DMS 273 (cell line): ENCODE measurements around the gene CRHR2.
"Not testable (repeated sequence)": the region's sequence is repeated elsewhere in the genome, so short reads cannot be mapped to it uniquely, and the experiment has no call there.

ENCODE experiments used
- DNase-seq: peaks from one replicate; lab custom pipeline; 2025; ENCODE audit not compliant: unreplicated experiment; lab: John Stamatoyannopoulos, UW

The CRHR2 gene

DNA sequence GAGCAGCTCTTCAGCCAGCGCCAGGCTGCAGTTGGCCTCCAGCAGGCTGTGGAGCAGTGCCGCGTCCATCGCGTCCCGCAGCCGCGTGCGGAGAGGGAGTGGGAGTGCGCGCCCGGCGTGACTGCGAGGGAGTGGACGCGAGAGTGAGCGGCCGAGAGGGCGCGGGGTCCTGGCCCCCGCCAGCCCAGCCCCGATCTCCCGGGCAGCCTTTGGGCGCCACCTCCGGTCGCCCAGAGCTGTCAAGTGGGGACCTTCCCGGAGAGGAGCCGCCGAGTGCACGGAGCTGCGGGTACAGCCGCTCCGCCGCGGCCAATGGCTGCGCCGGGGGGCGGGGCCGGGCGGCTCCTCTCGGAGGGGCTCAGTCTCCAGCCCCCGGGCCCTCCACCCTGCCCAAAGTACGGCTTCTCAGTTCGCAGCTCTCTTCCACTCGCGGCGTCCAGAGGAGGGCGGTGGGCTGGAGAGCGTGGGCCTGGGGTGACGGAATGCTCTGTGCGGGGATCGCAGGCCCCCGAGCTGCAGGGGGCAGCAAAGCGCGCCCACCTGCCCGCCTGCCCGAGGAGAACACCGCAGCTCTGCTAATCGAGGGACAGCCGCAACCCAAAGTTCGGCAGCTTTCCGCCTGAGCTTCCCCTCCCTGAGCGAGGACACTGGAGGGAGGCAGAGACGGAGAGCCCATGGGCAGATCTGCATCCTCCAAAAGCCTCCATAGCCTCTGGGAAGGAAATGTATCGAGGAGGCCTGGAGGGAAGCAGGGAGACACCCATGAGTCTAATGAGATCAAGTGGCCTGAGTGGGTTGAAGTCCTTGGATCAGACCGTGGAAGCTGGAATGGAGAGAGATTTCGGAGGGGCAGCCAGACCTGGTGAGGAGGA, at the start of gene CRHR2:
TSS of gene CRHR2 (minus strand) at position 245 of the 872 bp plus-strand sequence. CDS start at position 69, 176 bp downstream.
- peak; percentile 86 for DNase-seq

DNA sequence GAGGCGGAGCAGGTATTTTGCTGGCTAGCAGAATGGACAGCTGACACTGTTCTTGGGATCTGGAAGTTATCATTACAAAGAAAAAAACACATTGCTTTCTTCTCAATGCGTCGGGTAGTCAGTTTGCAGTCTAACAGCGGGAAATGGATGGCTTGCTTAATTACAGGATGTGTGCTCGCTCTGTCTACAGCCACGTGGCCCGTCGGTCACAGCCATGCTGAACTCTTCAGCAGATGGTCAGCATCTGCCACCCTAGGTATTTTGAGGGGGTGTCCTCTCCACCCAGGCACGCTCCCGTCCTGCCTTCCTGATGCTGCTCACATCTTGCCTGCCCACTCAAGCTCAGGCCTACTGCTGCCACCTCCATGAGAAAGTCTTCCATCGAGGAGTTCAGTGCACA, 49.3 kb upstream of the CRHR2 start:
- DNase-seq, result peak; percentile 94

DNA sequence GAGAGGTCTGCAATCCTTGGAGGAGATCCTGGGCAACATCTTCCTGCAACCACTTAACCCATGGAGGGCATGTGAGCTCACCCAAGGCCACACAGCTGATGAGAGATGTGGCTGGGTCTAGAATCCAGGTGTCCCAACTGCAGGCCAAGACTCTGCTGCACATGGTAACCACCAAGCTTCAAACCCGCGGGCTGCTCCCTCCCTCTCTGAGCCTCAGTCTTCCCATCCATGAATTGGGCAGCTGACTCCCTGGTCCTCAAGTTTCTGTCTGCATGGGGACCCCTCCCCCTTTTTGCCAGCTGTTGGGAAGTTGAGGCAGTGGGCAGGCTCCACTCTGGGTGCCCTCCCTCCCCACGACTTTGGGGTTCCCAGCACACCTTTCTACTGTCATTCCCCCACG, 48.7 kb upstream of the CRHR2 start:
- no peak for DNase-seq

DNA sequence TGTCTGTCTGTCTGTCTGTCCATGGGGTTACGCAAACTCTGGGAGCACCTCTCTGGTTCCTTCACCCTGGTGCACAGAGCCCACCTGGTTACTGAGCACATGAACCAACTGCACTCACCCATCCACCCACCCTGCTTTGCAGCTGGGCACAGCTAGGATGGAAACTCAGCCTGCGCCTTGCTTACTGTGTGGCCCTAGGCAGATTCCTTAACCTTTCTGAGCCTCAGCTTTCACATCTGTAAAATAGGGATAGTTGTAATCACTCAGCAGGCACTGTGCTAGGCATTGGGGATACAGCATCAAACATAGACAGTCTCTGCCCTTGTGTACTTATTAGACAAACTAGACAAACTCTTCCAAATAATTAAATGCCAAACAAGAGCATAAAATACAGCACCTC, 47.8 kb upstream of the CRHR2 start:
- DNase-seq, result no peak

DNA sequence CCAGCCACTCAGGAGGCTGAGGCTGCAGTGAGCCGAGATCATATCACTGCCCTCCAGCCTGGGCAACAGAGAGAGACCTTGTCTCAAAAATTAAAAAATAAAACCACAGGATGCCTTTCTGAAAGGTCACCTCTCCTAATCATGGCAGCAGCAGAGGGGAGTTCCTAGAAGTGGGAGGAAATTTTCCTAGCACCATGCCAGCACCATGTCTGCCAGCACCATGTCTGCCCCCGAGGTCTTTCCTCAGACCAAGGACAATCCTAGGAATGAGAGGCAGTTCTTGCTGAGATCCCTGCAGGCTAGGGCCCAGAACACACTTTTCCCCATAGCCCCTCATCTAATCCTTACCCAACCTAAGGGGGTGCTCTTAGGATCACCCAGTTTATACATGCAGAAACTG, 47.4 kb upstream of the CRHR2 start:
- no peak for DNase-seq

GRCh38 chr7:30728591-30729100, 46.4 kb upstream of the CRHR2 start:
- no peak for DNase-seq

- no peak for DNase-seq
Measured at GRCh38 chr7:30727061-30727945, 45.0 kb upstream of the CRHR2 start.

DNA sequence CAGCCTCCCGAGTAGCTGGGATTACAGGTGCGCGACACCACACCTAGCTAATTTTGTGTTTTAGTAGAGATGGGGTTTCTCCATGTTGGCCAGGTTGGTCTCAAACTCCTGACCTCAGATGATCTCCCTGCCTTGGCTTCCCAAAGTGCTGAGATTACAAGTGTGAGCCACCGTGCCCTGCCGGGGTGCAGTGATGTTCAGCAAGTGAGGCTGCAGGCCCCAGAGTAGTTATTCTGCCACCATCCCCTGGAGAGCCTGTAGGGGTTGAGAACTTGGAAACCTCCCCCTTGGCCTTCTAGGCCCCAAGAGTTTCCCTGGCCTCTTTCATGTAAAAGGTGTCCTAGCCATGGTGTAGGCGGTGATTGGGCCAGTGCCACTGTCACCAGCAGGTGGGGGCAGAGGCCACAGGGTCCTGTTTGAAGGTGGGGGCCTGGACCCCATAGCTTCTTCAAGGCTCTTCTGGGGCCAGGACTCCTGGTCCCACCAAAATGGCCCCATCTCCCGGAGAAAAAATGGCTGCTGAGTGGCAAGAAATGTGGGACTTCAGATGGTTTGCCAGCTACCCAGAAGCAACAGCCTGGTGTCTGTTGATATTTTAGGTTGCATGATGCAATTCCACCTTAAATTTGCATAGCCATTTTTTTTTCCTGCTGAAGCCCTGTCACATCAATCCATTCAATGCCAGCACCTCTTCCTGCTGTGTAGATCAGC, 44.2 kb upstream of the CRHR2 start:
- no peak for DNase-seq

DNA sequence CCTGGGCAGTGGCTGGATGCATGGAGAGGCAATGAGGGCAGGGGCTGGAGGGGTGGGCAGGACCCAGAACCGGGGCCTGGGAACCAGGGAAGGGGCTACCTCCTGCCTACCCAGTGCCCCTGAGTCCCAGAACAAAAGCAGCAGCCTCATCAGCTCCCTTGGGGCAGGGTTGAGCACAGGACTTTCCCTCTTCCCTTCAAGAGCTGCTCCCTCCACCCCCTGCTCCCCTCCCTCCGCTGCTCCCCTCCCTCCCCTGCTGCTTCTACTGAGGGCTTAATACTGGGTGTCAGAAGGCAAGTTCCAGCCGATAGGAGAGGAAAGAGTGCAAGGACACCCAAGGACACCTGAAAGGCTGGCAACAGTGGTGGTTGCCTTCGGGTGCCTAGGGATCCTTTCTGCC, 41.5 kb upstream of the CRHR2 start:
- DNase-seq, result no peak

- no peak for DNase-seq
Measured at GRCh38 chr7:30722671-30723070, 40.4 kb upstream of the CRHR2 start.

DNA sequence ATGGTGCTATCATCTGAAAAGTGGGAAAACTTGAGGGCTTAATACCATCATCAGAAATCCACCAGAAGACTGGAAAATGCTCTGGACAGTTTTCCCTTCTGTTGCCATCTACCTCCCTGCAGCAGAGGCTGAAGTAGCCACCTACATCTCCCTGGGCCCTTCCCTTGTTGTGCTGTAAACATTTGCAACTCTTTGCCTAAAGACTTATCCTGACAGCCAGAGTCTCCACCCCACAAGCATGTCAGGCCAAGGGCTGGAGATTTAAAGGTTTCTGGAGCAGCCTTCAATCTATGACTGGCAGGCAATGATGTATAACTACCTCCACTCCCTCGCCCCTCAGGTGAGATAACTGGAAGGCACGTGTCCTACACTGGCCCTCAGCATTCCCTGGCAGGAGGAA, 39.9 kb upstream of the CRHR2 start:
- no peak for DNase-seq

GRCh38 chr7:30721211-30721610, 39.0 kb upstream of the CRHR2 start:
- no peak for DNase-seq

- DNase-seq, result not testable (repeated sequence)
Measured at GRCh38 chr7:30719434-30719833, 37.2 kb upstream of the CRHR2 start.

GRCh38 chr7:30717181-30717580, 34.9 kb upstream of the CRHR2 start:
- peak; percentile 72 for DNase-seq

GRCh38 chr7:30714129-30714528, 31.9 kb upstream of the CRHR2 start:
- no peak for DNase-seq

- DNase-seq, result no peak
Measured at GRCh38 chr7:30713392-30713791, 31.1 kb upstream of the CRHR2 start.

DNA sequence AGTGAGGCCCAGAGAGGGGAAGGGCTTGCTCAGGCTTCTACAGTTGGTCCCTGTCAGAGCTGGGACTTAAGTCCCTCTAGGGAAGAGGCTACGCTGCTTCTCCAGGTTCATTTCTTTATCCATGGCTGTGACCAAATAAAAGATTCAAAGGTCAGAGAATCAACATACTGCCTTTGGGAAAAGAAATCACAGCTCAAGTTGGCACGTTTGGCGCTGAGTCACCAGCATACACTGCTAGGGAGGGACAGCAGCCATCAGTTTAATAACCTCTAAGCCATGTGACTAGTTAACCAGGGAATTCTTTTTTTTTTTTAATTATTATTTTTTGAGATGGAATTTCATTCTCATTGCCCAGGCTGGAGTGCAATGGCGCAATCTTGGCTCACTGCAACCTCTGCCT, 28.4 kb upstream of the CRHR2 start:
- no peak for DNase-seq

- no peak for DNase-seq
Measured at GRCh38 chr7:30709549-30709948, 27.3 kb upstream of the CRHR2 start.

- no peak for DNase-seq
Measured at GRCh38 chr7:30708983-30709382, 26.7 kb upstream of the CRHR2 start.

DNA sequence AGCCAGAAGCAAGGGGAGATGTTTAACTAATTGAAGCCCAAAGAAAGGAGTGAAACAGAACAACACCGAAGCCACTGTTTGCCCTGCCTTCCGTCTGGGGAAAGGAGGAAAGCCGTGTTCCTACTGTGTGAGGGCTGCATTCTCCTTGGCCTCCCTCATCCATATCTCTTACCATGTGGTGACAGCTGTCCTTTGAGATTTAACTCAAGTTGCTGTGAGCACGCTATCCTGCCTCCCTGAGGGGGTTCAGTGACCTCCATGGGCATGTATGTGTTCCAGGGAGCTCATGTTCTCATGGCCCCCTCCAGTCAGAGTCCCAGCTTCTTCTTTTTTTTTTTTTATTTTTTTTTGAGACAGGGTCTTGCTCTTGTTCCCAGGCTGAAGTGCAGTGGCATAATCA, 26.2 kb upstream of the CRHR2 start:
- DNase-seq, result no peak
